ENCODE measurements around the gene PAAF1.

Gene PAAF1

DNA sequence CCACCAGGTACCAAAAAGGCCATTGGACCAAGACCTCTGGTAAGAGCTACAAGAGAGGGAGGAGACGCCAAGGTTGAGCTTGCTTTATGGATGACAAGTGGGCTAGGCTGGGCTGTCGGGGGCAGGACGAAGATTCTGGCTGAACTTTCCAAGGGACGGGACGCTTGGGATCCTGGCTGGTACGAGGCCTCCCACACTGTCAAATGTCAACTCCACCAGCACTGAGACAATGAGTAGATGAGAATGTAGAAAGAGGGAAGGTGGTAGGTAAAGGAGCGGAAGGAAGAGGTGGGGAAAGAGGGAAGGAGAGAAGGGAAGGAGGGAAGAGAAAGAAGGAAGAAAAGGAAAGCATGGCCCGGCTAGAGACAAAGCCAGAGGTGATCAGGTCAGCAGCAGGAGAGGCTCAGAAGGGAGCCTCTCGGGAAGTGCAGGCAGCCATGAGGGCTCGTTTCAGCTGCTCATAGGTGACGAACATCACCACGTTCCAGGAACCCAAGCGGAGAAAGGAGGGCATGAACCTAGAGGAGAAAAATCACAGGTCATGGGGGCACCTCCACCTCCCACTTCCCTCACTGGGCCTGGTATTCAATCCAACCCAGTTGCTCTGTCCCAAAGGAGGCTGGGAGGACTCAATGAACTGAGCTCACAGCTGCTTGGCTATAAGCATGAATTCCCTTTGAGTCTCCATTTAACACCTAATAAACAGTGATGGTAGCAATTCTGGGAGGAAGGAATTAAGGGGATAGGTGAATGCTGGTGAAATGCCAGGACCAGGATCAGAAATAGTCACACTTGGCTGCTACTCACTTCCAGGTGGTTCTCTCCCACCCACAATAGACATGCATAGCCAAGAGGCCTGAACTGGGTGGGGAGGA is 98.0 kb downstream of the PAAF1 start:
- H3K4me3 ChIP-seq (replicated peaks; ENCODE audit: low read depth, low read length) = no peak overlapping the region
- no peak for DNase-seq (ENCODE audit: extremely low read depth, low read depth)
- TF ChIP-seq CTCF (IDR thresholded peaks at IDR 0.05; ENCODE audit: low read depth, low read length, missing control alignments) = no peak

DNA sequence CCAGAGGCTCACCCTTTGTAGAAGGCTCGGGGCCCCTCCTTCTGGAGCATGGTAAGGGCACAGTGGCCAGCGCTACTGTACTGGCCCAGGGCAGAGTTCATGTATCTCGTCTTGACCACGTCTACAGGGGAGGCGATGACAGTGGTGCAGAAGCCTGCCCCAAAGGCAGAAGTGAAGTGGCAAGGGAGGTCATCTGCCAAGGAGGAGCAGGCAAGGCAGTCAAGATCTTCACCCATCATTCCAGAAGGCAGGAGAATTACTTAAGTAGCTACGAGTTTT is 98.6 kb downstream of the PAAF1 start:
- H3K4me3 ChIP-seq (replicated peaks; ENCODE audit: low read depth, low read length) = no peak overlapping the region
- no peak for DNase-seq (ENCODE audit: extremely low read depth, low read depth)
- TF ChIP-seq CTCF (IDR thresholded peaks at IDR 0.05; ENCODE audit: low read depth, low read length, missing control alignments) = no peak

GRCh38 chr11:73976451-73977151 is 99.8 kb downstream of the PAAF1 start:
- TF ChIP-seq CTCF (IDR thresholded peaks at IDR 0.05; ENCODE audit: low read depth, low read length, missing control alignments) = no peak
- H3K4me3 ChIP-seq (replicated peaks; ENCODE audit: low read depth, low read length) = no peak overlapping the region
- DNase-seq (ENCODE audit: extremely low read depth, low read depth) = no peak

DNA sequence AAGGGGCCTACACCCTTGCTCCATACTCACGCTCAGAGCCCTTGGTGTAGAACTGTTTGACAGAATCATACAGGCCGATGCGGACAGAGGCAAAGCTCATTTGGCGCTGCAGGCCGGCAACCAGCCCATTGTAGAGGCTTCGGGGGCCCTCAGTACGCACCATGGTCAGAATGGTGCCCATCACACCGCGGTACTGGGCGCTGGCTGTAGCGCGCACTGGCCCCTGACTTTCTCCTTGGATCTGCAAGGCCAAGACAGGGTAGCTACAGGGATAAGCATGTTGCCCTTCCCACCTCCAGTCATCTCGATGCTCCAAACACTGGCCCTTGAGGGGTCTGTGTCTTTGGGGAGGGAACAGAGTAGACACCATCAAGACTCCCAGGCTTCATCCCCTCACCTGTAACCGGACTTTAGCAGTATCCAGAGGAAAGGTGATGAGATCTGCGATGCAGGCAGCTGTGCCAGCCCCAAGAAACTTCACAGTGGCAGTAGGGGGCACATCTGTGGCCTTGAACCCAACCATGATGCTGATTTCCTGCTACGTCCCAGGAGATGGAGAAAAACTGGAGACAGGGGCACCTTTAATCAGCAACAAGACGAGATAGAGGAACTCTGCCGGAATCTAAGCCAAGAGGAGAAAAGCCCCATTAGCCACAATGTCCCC is 101.2 kb downstream of the PAAF1 start:
- no peak for DNase-seq (ENCODE audit: extremely low read depth, low read depth)
- no peak overlapping the region for H3K4me3 ChIP-seq (replicated peaks; ENCODE audit: low read depth, low read length)
- no peak for TF ChIP-seq CTCF (IDR thresholded peaks at IDR 0.05; ENCODE audit: low read depth, low read length, missing control alignments)

- no peak for DNase-seq (ENCODE audit: extremely low read depth, low read depth)
- no peak overlapping the region for H3K4me3 ChIP-seq (replicated peaks; ENCODE audit: low read depth, low read length)
- TF ChIP-seq CTCF (IDR thresholded peaks at IDR 0.05; ENCODE audit: low read depth, low read length, missing control alignments) = no peak
Observed at GRCh38 chr11:73978576-73979086, 101.8 kb downstream of the PAAF1 start.

DNA sequence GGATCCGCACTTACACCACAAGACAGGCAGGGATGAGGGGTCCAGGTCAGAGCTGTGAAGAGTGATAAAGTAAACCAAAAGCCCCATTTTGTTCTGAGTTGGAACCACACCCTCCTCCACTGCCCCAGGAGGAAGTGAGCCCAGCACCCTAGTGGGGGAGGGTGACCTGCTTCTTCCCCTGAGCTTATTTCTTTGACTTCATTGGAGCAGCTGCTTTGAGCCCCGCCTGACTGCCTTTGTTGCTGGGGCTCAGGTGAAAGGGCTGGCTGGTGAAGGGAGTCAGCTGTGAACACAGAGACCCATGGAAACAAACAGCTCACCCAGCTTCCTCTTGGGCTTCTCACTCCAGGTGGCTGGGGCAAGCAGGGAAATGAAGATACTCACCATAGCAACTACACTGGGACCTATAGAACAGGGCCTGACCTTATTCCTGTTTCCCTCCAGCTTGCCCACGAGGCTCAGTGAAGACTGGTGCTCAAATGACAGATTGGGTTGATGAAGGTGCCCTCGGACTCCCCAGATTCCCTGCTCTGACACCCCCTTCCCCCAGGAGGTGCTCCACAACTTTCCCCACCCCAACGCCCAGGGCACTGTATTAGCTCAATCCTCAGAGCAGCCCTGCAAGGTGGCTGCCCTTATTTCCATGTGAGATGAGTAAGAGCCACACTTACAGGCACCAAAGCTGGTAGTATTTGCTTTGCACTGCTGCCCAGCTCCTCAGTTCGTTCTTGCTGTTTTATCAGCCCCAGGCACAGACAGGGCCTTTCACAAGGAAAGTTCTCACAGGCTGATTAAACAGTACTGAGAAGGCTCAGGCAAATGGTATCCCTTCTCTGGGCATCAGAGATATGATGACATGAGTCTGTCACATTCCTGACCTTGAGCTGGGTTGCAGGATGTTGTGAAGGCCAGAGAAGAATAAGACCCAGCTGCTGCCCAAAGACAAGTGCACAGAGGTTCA is 103.5 kb downstream of the PAAF1 start:
- DNase-seq (ENCODE audit: extremely low read depth, low read depth) = no peak
- no peak for TF ChIP-seq CTCF (IDR thresholded peaks at IDR 0.05; ENCODE audit: low read depth, low read length, missing control alignments)
- H3K4me3 ChIP-seq (replicated peaks; ENCODE audit: low read depth, low read length) = no peak overlapping the region
